PC-9 (cell line): ENCODE results near the gene MICAL3.

Experiments used
- CTCF ChIP-seq: fragments of 200-600 bp; sonication (generic); conservative IDR thresholded peaks from 2 replicates; pipeline ENCODE4 v1.6.1; 2017; ENCODE audit warnings: mixed run types, antibody characterized with exemption, mild to moderate bottlenecking, moderate library complexity
- EZH2 ChIP-seq: fragments of 200-600 bp; sonication (generic); IDR thresholded peaks from 2 replicates; pipeline ENCODE4 v1.8.0; 2017; ENCODE audit warnings: antibody characterized with exemption, low read depth

DNA sequence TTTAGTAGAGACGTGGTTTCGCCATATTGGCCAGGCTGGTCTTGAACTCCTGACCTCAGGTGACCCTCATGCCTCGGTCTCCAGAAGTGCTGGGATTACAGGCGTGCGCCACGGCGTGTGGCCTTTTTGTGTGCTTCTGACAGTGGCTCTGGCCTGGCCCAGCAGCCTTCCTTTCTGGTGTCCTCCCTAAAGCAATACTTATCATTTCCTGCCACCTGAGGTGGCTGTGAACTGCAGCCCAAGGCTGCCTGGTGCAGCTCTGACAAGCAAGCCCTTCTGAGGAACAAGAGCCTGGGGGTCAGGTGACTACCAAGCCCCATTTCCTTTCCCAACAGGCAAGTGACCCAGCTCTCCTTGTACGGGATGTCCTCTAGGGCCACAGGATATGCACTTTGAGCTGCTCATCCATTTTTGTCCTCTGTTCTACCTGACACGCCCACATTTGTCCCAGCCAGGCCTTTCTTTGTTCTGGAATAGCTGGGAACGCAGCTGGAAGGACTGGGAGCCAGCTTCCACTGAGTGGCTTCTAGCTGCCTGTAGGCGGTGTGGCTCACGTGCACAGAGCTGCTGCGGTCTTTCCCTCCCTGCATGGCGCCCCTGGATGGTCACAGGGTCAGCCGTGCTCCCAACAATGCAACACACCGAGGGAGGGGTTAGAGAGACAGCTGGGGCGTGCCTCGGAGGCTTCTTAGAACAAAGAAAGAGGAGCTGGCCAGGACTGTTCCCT lies 237.8 kb downstream of the MICAL3 start:
- TF ChIP-seq CTCF = no peak
- TF ChIP-seq EZH2 = no peak
